Esophagus mucosa (tissue), 1 donor: ENCODE results near the gene CEP350. TPM values are rescaled to one million over a fixed set of nuclear protein-coding genes. Genes with fewer than 3 reads are reported as not detected.
"Not testable (repeated sequence)": the region's sequence is repeated elsewhere in the genome, so short reads cannot be mapped to it uniquely, and the experiment has no call there.

Experiments used
- ATAC-seq: fragments of 200-7000 bp; cut with Tn5 transposase; one replicate; pipeline ENCODE4 v1.9.1; 2020
- total RNA-seq: library from RNA; stranded (reverse); gene quantifications from one replicate; pipeline ENCODE4 v1.2.4, GENCODE V29; 2023
- donor health status: DM: yes; HTN: yes; CAD: no.

CEP350 gene
- total RNA-seq, 1 donor from 2014 or later: 35.1 TPM

- ATAC-seq: peak; percentile 77
Measured at GRCh38 chr1:180123463-180123936, 168.9 kb downstream of the CEP350 start.

GRCh38 chr1:180130651-180131050, 176.0 kb downstream of the CEP350 start:
- ATAC-seq: no peak

- ATAC-seq: peak; percentile 30
Measured at GRCh38 chr1:180131510-180131909, 176.9 kb downstream of the CEP350 start.

GRCh38 chr1:180133193-180133592, 178.6 kb downstream of the CEP350 start:
- ATAC-seq: no peak

- not testable (repeated sequence) for ATAC-seq
Measured at GRCh38 chr1:180133688-180134087, 179.1 kb downstream of the CEP350 start.

- no peak for ATAC-seq
Measured at GRCh38 chr1:180135535-180135934, 180.9 kb downstream of the CEP350 start.

GRCh38 chr1:180136331-180136967, 181.8 kb downstream of the CEP350 start:
- ATAC-seq: peak; percentile 22

GRCh38 chr1:180136968-180137356, 182.4 kb downstream of the CEP350 start:
- ATAC-seq: peak; percentile 50

- ATAC-seq: no peak
Measured at GRCh38 chr1:180137776-180138175, 183.2 kb downstream of the CEP350 start.

- no peak for ATAC-seq
Measured at GRCh38 chr1:180141381-180141934, 186.8 kb downstream of the CEP350 start.

GRCh38 chr1:180143359-180143758, 188.7 kb downstream of the CEP350 start:
- ATAC-seq: no peak

GRCh38 chr1:180144659-180145357, 190.2 kb downstream of the CEP350 start:
- ATAC-seq: peak; percentile 8

- no peak for ATAC-seq
Measured at GRCh38 chr1:180145446-180145845, 190.8 kb downstream of the CEP350 start.

- no peak for ATAC-seq
Measured at GRCh38 chr1:180150982-180151381, 196.4 kb downstream of the CEP350 start.

- ATAC-seq: no peak
Measured at GRCh38 chr1:180151508-180151907, 196.9 kb downstream of the CEP350 start.

GRCh38 chr1:180152588-180152987, 198.0 kb downstream of the CEP350 start:
- ATAC-seq: no peak

- no peak for ATAC-seq
Measured at GRCh38 chr1:180153032-180153431, 198.4 kb downstream of the CEP350 start.

GRCh38 chr1:180154003-180154324, 199.4 kb downstream of the CEP350 start:
- ATAC-seq: peak; percentile 2

- ATAC-seq: peak; percentile 94
Measured at GRCh38 chr1:180154325-180155181, 199.9 kb downstream of the CEP350 start, which contains the start of gene QSOX1. Gene QSOX1 (plus strand): TSS chr1:180154869. CDS start chr1:180154908, 39 bp downstream.

GRCh38 chr1:180155182-180155682, 200.6 kb downstream of the CEP350 start:
- ATAC-seq: peak; percentile 8

GRCh38 chr1:180156201-180156600, 201.6 kb downstream of the CEP350 start:
- no peak for ATAC-seq

- no peak for ATAC-seq
Measured at GRCh38 chr1:180156631-180157091, 202.1 kb downstream of the CEP350 start.

GRCh38 chr1:180157108-180157507, 202.5 kb downstream of the CEP350 start:
- no peak for ATAC-seq
